MM.1S (cell line): Measurements from ENCODE around the gene FAXDC2.

Experiments
- DNase-seq: peaks from one replicate; pipeline ENCODE4 v3.0.0-alpha.2; 2015
- H2AFZ ChIP-seq: fragments of 300-600 bp; sonication (generic); 2 replicates; pipeline ENCODE4 v1.6.0; 2016; ENCODE audit warnings: antibody characterized with exemption, low read length
- H3F3A ChIP-seq: fragments of 300-600 bp; sonication (generic); 2 replicates; pipeline ENCODE4 v1.6.1; 2016; ENCODE audit warnings: mild to moderate bottlenecking, antibody characterized with exemption, low read length, moderate library complexity, mixed read lengths; ENCODE audit not compliant: insufficient read depth
- H3K27ac ChIP-seq: fragments of 300-600 bp; sonication (generic); 2 replicates; pipeline ENCODE4 v1.5.1; 2016; ENCODE audit warnings: mild to moderate bottlenecking, low read length
- H3K27me3 ChIP-seq: fragments of 300-600 bp; sonication (generic); replicated peaks from 2 replicates; pipeline ENCODE4 v1.6.0; 2016; ENCODE audit warnings: low read length; ENCODE audit not compliant: insufficient read depth
- H3K36me3 ChIP-seq: fragments of 300-600 bp; sonication (generic); replicated peaks from 2 replicates; pipeline ENCODE4 v1.6.1; 2016; ENCODE audit warnings: mild to moderate bottlenecking, low read length, mixed read lengths; ENCODE audit not compliant: insufficient read depth
- H3K4me1 ChIP-seq: fragments of 300-600 bp; sonication (generic); 2 replicates; pipeline ENCODE4 v1.6.1; 2016; ENCODE audit warnings: low read length, mixed read lengths
- H3K4me2 ChIP-seq: fragments of 300-600 bp; sonication (generic); 2 replicates; pipeline ENCODE4 v1.6.0; 2016; ENCODE audit warnings: low read depth, low read length
- H3K4me3 ChIP-seq: fragments of 300-600 bp; sonication (generic); 2 replicates; pipeline ENCODE4 v1.5.1; 2016; ENCODE audit warnings: low read length, mixed read lengths
- H3K79me2 ChIP-seq: fragments of 300-600 bp; sonication (generic); 2 replicates; pipeline ENCODE4 v1.6.1; 2016; ENCODE audit warnings: mixed run types, low read length, mixed read lengths
- H3K9ac ChIP-seq: fragments of 300-600 bp; sonication (generic); 2 replicates; pipeline ENCODE4 v1.6.1; 2016; ENCODE audit warnings: low read length, mixed read lengths
- H3K9me2 ChIP-seq: fragments of 300-600 bp; sonication (generic); replicated peaks from 2 replicates; pipeline ENCODE4 v1.6.1; 2016; ENCODE audit warnings: mild to moderate bottlenecking, low read length, mixed read lengths; ENCODE audit not compliant: insufficient read depth
- H3K9me3 ChIP-seq: fragments of 300-600 bp; sonication (generic); replicated peaks from 2 replicates; pipeline ENCODE4 v1.6.1; 2016; ENCODE audit warnings: mild to moderate bottlenecking, low read length, mixed read lengths; ENCODE audit not compliant: insufficient read depth
- H4K20me1 ChIP-seq: fragments of 300-600 bp; sonication (generic); 2 replicates; pipeline ENCODE4 v1.6.1; 2016; ENCODE audit warnings: mild to moderate bottlenecking, low read length, moderate library complexity, mixed read lengths; ENCODE audit not compliant: insufficient read depth
- CTCF ChIP-seq: fragments of 300-600 bp; sonication (generic); IDR thresholded peaks from 2 replicates; pipeline ENCODE4 v1.5.1; 2016; ENCODE audit warnings: antibody characterized with exemption, low read length, mixed read lengths
- EZH2 ChIP-seq: fragments of 300-600 bp; sonication (generic); optimal IDR thresholded peaks from 2 replicates; pipeline ENCODE3; 2017; ENCODE audit warnings: low read depth, mild to moderate bottlenecking, antibody characterized with exemption, low read length, mixed read lengths
- EZH2phosphoT487 ChIP-seq: fragments of 300-600 bp; sonication (generic); IDR thresholded peaks from 2 replicates; pipeline ENCODE4 v1.6.1; 2018; ENCODE audit warnings: antibody characterized with exemption, low read length

Gene FAXDC2

GRCh38 chr5:154898210-154898609 lies 47.8 kb upstream of the FAXDC2 start:
- no peaks in the 10 kb centered on the region for H3K9me2 ChIP-seq
- H3F3A ChIP-seq: no peaks in the 10 kb centered on the region
- H3K79me2 ChIP-seq: no peaks in the 10 kb centered on the region
- H2AFZ ChIP-seq: no peak overlapping the region
- DNase-seq: no peak
- H3K9me3 ChIP-seq: no peaks in the 10 kb centered on the region; the same call in 1 of the 2 replicates
- TF ChIP-seq CTCF (no peak), EZH2phosphoT487 (no peak)
- no peak overlapping the region for H3K4me3 ChIP-seq
- peaks cover 18% of the 10 kb centered on the region for H3K36me3 ChIP-seq
- no peaks in the 10 kb centered on the region for H3K27me3 ChIP-seq
- no peak overlapping the region for H3K9ac ChIP-seq
- H3K27ac ChIP-seq: no peak overlapping the region
- H3K4me2 ChIP-seq: no peak overlapping the region
- no peaks in the 10 kb centered on the region for H4K20me1 ChIP-seq
- H3K4me1 ChIP-seq: no peaks in the 10 kb centered on the region

- TF ChIP-seq EZH2phosphoT487 (no peak), EZH2 (no peak), CTCF (no peak)
- DNase-seq: no peak
- no peak overlapping the region for H2AFZ ChIP-seq
- H3K9ac ChIP-seq: no peak overlapping the region
- no peak overlapping the region for H3K4me3 ChIP-seq
- H3K4me2 ChIP-seq: no peak overlapping the region
- no peaks in the 10 kb centered on the region for H3K9me2 ChIP-seq
- no peaks in the 10 kb centered on the region for H3F3A ChIP-seq
- no peak overlapping the region for H3K27ac ChIP-seq
- no peaks in the 10 kb centered on the region for H4K20me1 ChIP-seq
- H3K36me3 ChIP-seq: peaks cover 11% of the 10 kb centered on the region
- H3K4me1 ChIP-seq: no peaks in the 10 kb centered on the region
- H3K9me3 ChIP-seq: no peaks in the 10 kb centered on the region; the same call in 1 of the 2 replicates
- no peaks in the 10 kb centered on the region for H3K27me3 ChIP-seq
- no peaks in the 10 kb centered on the region for H3K79me2 ChIP-seq
These were observed 46.3 kb upstream of the FAXDC2 start for GRCh38 chr5:154896562-154897165.

GRCh38 chr5:154895606-154896561 lies 45.5 kb upstream of the FAXDC2 start:
- Histone ChIP-seq H3F3A (no peaks in the 10 kb centered on the region), H3K4me3 (no peak overlapping the region), H3K36me3 (peaks cover 11% of the 10 kb centered on the region), H3K79me2 (no peaks in the 10 kb centered on the region), H3K9ac (no peak overlapping the region), H2AFZ (no peak overlapping the region), H4K20me1 (no peaks in the 10 kb centered on the region), H3K4me2 (no peak overlapping the region), H3K9me2 (no peaks in the 10 kb centered on the region), H3K27ac (no peak overlapping the region), H3K27me3 (no peaks in the 10 kb centered on the region), H3K9me3 (no peaks in the 10 kb centered on the region; the same call in 1 of the 2 replicates), H3K4me1 (no peaks in the 10 kb centered on the region)
- DNase-seq: no peak
- TF ChIP-seq EZH2phosphoT487 (no peak), CTCF (no peak)
